SU-DHL-6 (cell line): ENCODE results near the gene SMC6.

Source experiments
- H2AFZ ChIP-seq: fragments of 200-600 bp; sonication (generic); 2 replicates; pipeline ENCODE4 v1.6.1; 2014; ENCODE audit warnings: low read depth, mild to moderate bottlenecking, moderate library complexity, mixed read lengths, antibody characterized with exemption, low read length; ENCODE audit not compliant: severe bottlenecking
- H3F3A ChIP-seq: fragments of 200-600 bp; shearing (Covaris generic); 2 replicates; pipeline ENCODE4 v1.6.0; 2016; ENCODE audit warnings: antibody characterized with exemption, mild to moderate bottlenecking; ENCODE audit not compliant: insufficient read depth
- H3K27ac ChIP-seq: fragments of 200-600 bp; sonication (generic); 2 replicates; pipeline ENCODE4 v1.5.1; 2016; ENCODE audit warnings: low read depth, mild to moderate bottlenecking, low read length, moderate library complexity, mixed read lengths
- H3K27me3 ChIP-seq: fragments of 200-600 bp; sonication (generic), shearing (Covaris generic); 2 replicates; pipeline ENCODE4 v1.6.0; 2014; ENCODE audit warnings: mild to moderate bottlenecking, low read length
- H3K36me3 ChIP-seq: fragments of 200-600 bp; sonication (generic); 2 replicates; pipeline ENCODE4 v1.6.1; 2014; ENCODE audit warnings: mild to moderate bottlenecking, low read length, mixed read lengths
- H3K4me2 ChIP-seq: fragments of 300-600, 200-600 bp; shearing (Covaris generic), sonication (generic); 2 replicates; pipeline ENCODE4 v1.6.0; 2014; ENCODE audit warnings: low read length, low read depth, mild to moderate bottlenecking; ENCODE audit not compliant: poor library complexity, severe bottlenecking
- H3K4me3 ChIP-seq: fragments of 200-600 bp; sonication (generic); 2 replicates; pipeline ENCODE4 v1.5.1; 2014; ENCODE audit warnings: antibody characterized with exemption, low read length, mild to moderate bottlenecking, mixed read lengths; ENCODE audit not compliant: insufficient read depth, poor library complexity, severe bottlenecking
- H3K79me2 ChIP-seq: fragments of 200-600 bp; sonication (generic); 2 replicates; pipeline ENCODE4 v1.6.1; 2014; ENCODE audit warnings: mild to moderate bottlenecking, low read length, moderate library complexity; ENCODE audit not compliant: insufficient read depth
- H3K9ac ChIP-seq: fragments of 200-600 bp; sonication (generic); 2 replicates; pipeline ENCODE4 v1.7.0; 2014; ENCODE audit warnings: mild to moderate bottlenecking, low read length
- H3K9me2 ChIP-seq: fragments of 200-600 bp; sonication (generic); replicated peaks from 2 replicates; pipeline ENCODE4 v1.6.1; 2014; ENCODE audit warnings: low read length; ENCODE audit not compliant: insufficient read depth
- H3K9me3 ChIP-seq: fragments of 200-600 bp; sonication (generic); 2 replicates; pipeline ENCODE4 v1.6.1; 2014; ENCODE audit warnings: low read length, mixed read lengths; ENCODE audit not compliant: insufficient read depth
- H4K20me1 ChIP-seq: fragments of 200-600 bp; sonication (generic); 2 replicates; pipeline ENCODE4 v1.6.1; 2014; ENCODE audit warnings: low read depth, mild to moderate bottlenecking, antibody characterized with exemption, low read length, moderate library complexity, mixed read lengths
- EZH2phosphoT487 ChIP-seq: fragments of 200-600 bp; sonication (generic), shearing (Covaris generic); conservative IDR thresholded peaks from 2 replicates; pipeline ENCODE4 v1.6.1; 2018; ENCODE audit warnings: mild to moderate bottlenecking, antibody characterized with exemption, low read length, moderate library complexity, mixed read lengths
- TF ChIP-seq, protein P1 (sequence below): fragments of 200-600 bp; sonication (generic); IDR thresholded peaks from one replicate; pipeline ENCODE4 v1.5.1; 2017; ENCODE audit warnings: antibody characterized with exemption, mild to moderate bottlenecking, low read length, moderate library complexity; ENCODE audit not compliant: insufficient read depth, poor library complexity, severe bottlenecking

SMC6 gene

DNA sequence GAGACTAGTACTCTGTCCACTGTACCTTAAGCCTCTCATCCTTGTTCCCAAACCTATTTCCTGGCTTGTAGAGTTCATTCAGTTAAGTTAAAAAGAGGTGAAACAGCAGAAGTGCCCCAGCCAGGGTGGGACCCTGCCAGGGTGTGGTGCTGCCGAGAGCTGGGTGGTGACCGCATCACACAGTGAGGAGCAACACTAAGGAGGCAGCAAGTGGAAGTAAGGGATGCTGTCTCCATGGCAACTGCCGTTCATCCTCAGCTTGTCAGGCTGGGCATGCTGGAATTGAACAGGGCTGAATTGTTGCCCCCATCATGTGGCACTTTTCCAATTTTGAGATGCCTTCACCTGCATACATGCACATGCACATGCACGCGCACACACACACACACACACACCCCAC lies 136.1 kb downstream of the SMC6 start:
- Histone ChIP-seq H3K36me3 (no peaks in the 10 kb centered on the region), H3K27ac (no peak overlapping the region), H2AFZ (no peak overlapping the region), H3K27me3 (no peaks in the 10 kb centered on the region), H3K4me2 (no peak overlapping the region), H3K9me3 (no peaks in the 10 kb centered on the region), H3K4me3 (no peak overlapping the region), H3K9me2 (no peaks in the 10 kb centered on the region), H3K9ac (no peak overlapping the region), H4K20me1 (no peaks in the 10 kb centered on the region), H3F3A (no peaks in the 10 kb centered on the region), H3K79me2 (no peaks in the 10 kb centered on the region)
- no peak for TF ChIP-seq EZH2phosphoT487
- TF ChIP-seq, protein P1, sequence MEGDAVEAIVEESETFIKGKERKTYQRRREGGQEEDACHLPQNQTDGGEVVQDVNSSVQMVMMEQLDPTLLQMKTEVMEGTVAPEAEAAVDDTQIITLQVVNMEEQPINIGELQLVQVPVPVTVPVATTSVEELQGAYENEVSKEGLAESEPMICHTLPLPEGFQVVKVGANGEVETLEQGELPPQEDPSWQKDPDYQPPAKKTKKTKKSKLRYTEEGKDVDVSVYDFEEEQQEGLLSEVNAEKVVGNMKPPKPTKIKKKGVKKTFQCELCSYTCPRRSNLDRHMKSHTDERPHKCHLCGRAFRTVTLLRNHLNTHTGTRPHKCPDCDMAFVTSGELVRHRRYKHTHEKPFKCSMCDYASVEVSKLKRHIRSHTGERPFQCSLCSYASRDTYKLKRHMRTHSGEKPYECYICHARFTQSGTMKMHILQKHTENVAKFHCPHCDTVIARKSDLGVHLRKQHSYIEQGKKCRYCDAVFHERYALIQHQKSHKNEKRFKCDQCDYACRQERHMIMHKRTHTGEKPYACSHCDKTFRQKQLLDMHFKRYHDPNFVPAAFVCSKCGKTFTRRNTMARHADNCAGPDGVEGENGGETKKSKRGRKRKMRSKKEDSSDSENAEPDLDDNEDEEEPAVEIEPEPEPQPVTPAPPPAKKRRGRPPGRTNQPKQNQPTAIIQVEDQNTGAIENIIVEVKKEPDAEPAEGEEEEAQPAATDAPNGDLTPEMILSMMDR, result no peak

DNA sequence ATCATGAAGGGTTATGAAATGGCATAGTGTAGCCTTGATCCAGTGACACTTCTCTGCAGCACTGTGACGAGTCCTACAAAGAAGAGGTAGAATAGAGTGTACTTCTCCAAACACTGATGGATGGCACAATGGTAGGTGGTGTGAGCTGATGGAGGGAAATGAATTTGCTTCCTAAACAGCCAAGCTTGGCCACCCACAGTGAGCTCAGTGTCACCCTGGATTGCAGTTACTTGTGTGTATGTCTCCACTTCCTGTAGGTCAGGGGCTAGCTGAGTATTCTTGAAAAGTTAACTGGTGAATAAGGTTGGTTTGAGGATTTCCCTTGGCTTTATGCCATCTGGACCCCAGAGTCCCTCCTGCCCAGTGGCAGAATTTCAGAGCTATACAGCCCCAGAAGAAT lies 137.2 kb downstream of the SMC6 start:
- Histone ChIP-seq H3K4me3 (no peak overlapping the region), H4K20me1 (no peaks in the 10 kb centered on the region), H3K36me3 (no peaks in the 10 kb centered on the region), H3K9ac (no peak overlapping the region), H3K27me3 (no peaks in the 10 kb centered on the region), H3F3A (no peaks in the 10 kb centered on the region), H3K27ac (no peak overlapping the region), H3K79me2 (no peaks in the 10 kb centered on the region), H2AFZ (no peak overlapping the region), H3K9me3 (no peaks in the 10 kb centered on the region), H3K4me2 (no peak overlapping the region), H3K9me2 (no peaks in the 10 kb centered on the region)
- TF ChIP-seq, protein P1, result no peak
- no peak for TF ChIP-seq EZH2phosphoT487

DNA sequence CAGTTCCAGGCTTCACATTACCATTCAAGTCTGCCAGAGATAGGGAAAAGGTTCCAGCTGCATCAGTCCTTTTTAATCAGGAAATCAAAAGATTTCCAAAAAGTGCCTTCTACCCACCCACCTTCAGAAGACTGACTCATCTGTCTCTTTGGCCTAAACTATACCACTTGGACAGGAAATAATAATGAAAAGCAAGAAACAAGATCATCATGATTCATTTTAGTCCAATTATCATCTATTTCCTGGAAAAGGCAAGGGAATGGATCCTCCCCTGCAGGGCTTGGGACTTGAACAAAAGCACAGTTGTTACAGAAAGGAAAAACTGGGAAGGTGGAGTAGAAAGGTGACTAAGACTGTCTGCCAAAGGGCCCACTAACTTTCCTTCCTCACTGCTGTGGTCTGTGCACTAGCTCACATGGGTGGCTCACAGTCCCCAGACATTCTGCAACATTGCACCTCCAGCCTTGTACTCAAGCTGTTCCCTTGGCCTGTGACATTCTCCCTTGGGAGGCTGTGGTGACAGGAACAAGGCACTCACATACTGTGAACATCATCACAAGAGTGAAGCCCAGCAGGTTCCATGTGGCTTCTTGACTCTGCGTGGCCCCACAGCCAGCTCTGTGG lies 137.8 kb downstream of the SMC6 start:
- Histone ChIP-seq H3F3A (no peaks in the 10 kb centered on the region), H3K9me3 (no peaks in the 10 kb centered on the region), H3K4me3 (no peak overlapping the region), H4K20me1 (no peaks in the 10 kb centered on the region), H3K9ac (no peak overlapping the region), H3K79me2 (no peaks in the 10 kb centered on the region), H3K36me3 (no peaks in the 10 kb centered on the region), H2AFZ (no peak overlapping the region), H3K27me3 (no peaks in the 10 kb centered on the region), H3K9me2 (no peaks in the 10 kb centered on the region), H3K27ac (no peak overlapping the region), H3K4me2 (no peak overlapping the region)
- no peak for TF ChIP-seq EZH2phosphoT487
- TF ChIP-seq, protein P1, result no peak
